BLaER1 treated with 17β-estradiol and CSF1 and Interleukin-3, amounts not matched to agents 10 nM and 100 nM (cell line): ENCODE measurements around the gene HIGD2A.

Experiments
- H3K27ac ChIP-seq, 11 experiments: shearing (Covaris generic); formaldehyde crosslinking; 2 replicates each; pipeline ENCODE4 v1.8.1; 2022
- H3K27me3 ChIP-seq, 11 experiments: shearing (Covaris generic); formaldehyde crosslinking; 2 replicates each; pipeline ENCODE4 v1.8.1; 2022
- H3K36me3 ChIP-seq, 11 experiments: shearing (Covaris generic); formaldehyde crosslinking; 2 replicates each; pipeline ENCODE4 v1.8.1; 2022
- H3K4me1 ChIP-seq, 10 experiments: shearing (Covaris generic); formaldehyde crosslinking; 2 replicates each; pipeline ENCODE4 v1.8.1; 2022
- H3K4me2 ChIP-seq, 11 experiments: shearing (Covaris generic); formaldehyde crosslinking; 2 replicates each; pipeline ENCODE4 v1.8.1; 2022
- H3K4me3 ChIP-seq, 10 experiments: shearing (Covaris generic); formaldehyde crosslinking; 2 replicates each; pipeline ENCODE4 v1.8.1; 2022
- H3K9ac ChIP-seq, 11 experiments: shearing (Covaris generic); formaldehyde crosslinking; 2 replicates each; pipeline ENCODE4 v1.8.1; 2022
- H3K9me3 ChIP-seq, 11 experiments: shearing (Covaris generic); formaldehyde crosslinking; replicated peaks in 1 of 11; 2 replicates each; pipeline ENCODE4 v1.8.1; 2022
- H4K20me1 ChIP-seq, 11 experiments: shearing (Covaris generic); formaldehyde crosslinking; 2 replicates each; pipeline ENCODE4 v1.8.1; 2022
- Cebpa-rat ChIP-seq, 11 experiments: shearing (Covaris generic); IDR thresholded peaks; 2 replicates each; pipeline ENCODE4 v1.8.1; 2022

Gene HIGD2A

DNA sequence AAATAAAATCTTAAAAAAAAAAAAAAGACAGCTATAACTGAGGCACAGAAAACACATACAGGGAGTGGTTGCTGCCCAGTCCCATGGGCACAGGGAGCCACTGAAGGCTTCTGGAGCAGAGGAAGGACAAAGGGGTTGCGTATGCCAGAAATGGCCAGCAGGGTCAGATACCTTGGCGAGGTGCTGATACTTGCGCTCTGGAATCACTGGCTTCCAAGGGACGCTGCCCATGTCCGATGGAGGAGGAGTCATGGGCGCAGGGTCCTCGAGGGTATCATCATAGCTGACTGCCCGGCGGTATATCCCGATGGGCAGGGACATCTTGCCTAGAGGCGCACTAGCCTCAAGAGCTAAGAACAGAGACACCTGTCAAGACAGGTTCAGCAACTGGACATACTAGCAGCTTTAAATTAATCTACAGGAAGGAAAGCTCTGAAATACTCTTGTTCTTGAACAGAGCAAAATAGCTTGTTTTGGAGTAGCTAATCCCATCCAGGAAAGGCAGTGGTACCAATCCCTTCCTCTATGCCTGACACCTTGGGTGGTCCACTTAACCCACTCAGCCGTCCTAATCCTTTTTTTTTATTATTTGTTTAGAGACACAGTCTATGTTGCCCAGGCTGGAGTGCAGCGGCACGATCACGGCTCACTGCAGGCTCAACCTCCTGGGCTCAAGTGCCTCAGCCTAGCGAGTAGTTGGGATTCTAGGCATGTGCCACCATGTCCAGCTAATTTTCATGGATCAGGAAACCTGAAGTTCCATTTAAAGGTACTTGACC is 33.0 kb upstream of the HIGD2A start:
- H4K20me1 ChIP-seq, result peaks cover 76 to 100% (median 93%) of the 10 kb centered on the region in 11 experiments; a peak in 21 of 22 replicates

DNA sequence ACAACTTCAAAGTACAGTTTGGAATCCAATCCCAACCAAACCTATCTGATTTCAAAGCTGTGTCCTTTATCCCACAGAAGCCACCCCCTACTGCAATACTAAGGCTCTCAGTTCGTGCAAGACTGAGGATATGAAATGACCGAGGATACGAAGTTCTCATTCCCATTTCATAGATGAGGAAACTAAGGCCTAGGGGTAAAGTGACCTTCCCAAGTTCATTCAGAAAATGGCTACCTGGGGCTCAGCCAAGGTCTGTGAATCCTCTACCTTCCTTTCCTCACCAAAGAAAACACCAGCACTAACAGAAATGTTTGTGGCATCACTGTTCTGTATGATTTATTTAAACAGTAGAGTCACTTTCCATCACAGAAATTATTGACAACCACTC is 32.4 kb upstream of the HIGD2A start:
- Histone ChIP-seq H3K4me3 (no peak overlapping the region), H3K4me2 (no peak overlapping the region), H3K9ac (no peak overlapping the region), H4K20me1 (peaks cover 70 to 100% (median 93%) of the 10 kb centered on the region in 11 experiments; a peak in 21 of 22 replicates), H3K27me3 (no peaks in the 10 kb centered on the region), H3K27ac (no peak overlapping the region), H3K36me3 (peaks cover 81 to 87% (median 83%) of the 10 kb centered on the region in 11 experiments), H3K9me3 (no peaks in the 10 kb centered on the region), H3K4me1 (peaks cover 14 to 20% (median 15%) of the 10 kb centered on the region in 10 experiments)
- no peak for TF ChIP-seq Cebpa-rat (IDR thresholded peaks at IDR 0.05)

More for the DNA sequence above, 33.0 kb upstream of the HIGD2A start:
- TF ChIP-seq Cebpa-rat (IDR thresholded peaks at IDR 0.05), result no peak
- H3K9ac ChIP-seq, result no peak overlapping the region
- peaks cover 87 to 93% (median 89%) of the 10 kb centered on the region in 11 experiments for H3K36me3 ChIP-seq
- no peak overlapping the region for H3K4me2 ChIP-seq
- H3K4me3 ChIP-seq, result no peak overlapping the region
- no peaks in the 10 kb centered on the region for H3K9me3 ChIP-seq
- H3K4me1 ChIP-seq, result peaks cover 13 to 19% (median 14%) of the 10 kb centered on the region in 10 experiments
- H3K27ac ChIP-seq, result no peak overlapping the region
- no peaks in the 10 kb centered on the region for H3K27me3 ChIP-seq

DNA sequence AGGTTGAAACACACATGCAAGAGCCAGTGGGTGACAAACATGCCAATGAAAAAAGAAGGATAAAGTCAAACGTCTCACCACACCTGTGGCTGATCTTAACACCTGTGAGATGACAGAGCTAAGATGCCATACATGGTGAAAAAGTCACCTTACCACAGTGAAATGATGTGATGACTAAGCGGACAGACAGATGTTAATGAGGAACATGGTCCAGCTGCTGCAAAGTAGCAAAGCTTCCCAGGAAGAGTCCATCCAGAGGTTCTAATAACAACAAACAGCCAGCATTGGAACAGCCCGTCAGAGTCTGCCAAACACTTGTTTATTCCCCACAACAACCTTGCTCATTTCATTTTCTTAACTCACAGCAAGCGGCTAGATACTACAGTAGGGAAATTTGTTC is 28.9 kb upstream of the HIGD2A start:
- Histone ChIP-seq H3K4me3 (peak overlapping the region in 3 of 10 experiments; percentile 5 to 99 (median 97); a peak in 4 of 20 replicates), H3K9ac (peak overlapping the region in 2 of 11 experiments; percentile 3 to 94; a peak in 3 of 22 replicates), H3K4me2 (peak overlapping the region; percentile 83 to 96 (median 86))

DNA sequence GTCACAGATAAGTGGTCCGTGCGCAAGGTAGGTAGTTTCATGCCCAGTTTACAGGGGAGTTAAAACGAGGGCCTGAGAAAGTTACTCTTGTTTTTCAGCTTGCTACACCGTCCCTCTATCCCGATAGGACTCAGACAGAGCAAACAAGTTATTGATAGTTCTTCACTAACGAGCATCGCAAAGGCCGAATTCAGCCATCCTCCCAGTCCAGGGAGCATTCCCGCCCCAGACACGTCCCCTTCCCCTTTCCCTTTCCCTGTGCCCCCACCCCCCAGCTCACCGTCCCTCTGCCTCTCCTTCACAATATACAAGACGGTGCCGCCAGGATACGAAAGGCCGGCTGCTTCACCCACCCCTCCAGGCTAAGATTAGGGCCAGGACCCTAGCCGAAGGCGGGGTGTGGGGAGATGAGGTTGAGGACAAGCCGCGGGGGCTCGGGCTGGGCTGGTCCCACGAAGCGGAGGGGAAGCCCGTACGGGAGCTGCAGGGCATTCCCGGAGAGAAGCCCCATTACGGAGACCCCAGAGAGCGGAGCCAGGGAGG is 27.6 kb upstream of the HIGD2A start:
- H3K9ac ChIP-seq, result peak overlapping the region; percentile 84 to 96 (median 92)
- H3K27me3 ChIP-seq, result peaks cover 7 to 21% (median 14%) of the 10 kb centered on the region in 11 experiments; a peak in 21 of 22 replicates
- H3K27ac ChIP-seq, result peak overlapping the region; percentile 75 to 88 (median 84)
- H3K36me3 ChIP-seq, result peaks cover 33 to 40% (median 35%) of the 10 kb centered on the region in 11 experiments
- H4K20me1 ChIP-seq, result peaks cover 26 to 54% (median 45%) of the 10 kb centered on the region in 11 experiments; a peak in 20 of 22 replicates
- H3K9me3 ChIP-seq, result no peaks in the 10 kb centered on the region
- H3K4me3 ChIP-seq, result peak overlapping the region; percentile 80 to 100 (median 92)
- peaks cover 34 to 55% (median 49%) of the 10 kb centered on the region in 10 experiments for H3K4me1 ChIP-seq
- no peak for TF ChIP-seq Cebpa-rat (IDR thresholded peaks at IDR 0.05)
- peak overlapping the region; percentile 83 to 96 (median 86) for H3K4me2 ChIP-seq

More for the DNA sequence above, 28.9 kb upstream of the HIGD2A start:
- no peak for TF ChIP-seq Cebpa-rat (IDR thresholded peaks at IDR 0.05)
- H3K4me1 ChIP-seq, result peaks cover 29 to 44% (median 39%) of the 10 kb centered on the region in 10 experiments
- H4K20me1 ChIP-seq, result peaks cover 39 to 68% (median 58%) of the 10 kb centered on the region in 11 experiments; a peak in 21 of 22 replicates
- H3K27ac ChIP-seq, result no peak overlapping the region
- peaks cover 46 to 53% (median 48%) of the 10 kb centered on the region in 11 experiments for H3K36me3 ChIP-seq
- peaks cover 0 to 8% (median 1%) of the 10 kb centered on the region in 11 experiments; a peak in 11 of 22 replicates for H3K27me3 ChIP-seq
- no peaks in the 10 kb centered on the region for H3K9me3 ChIP-seq

DNA sequence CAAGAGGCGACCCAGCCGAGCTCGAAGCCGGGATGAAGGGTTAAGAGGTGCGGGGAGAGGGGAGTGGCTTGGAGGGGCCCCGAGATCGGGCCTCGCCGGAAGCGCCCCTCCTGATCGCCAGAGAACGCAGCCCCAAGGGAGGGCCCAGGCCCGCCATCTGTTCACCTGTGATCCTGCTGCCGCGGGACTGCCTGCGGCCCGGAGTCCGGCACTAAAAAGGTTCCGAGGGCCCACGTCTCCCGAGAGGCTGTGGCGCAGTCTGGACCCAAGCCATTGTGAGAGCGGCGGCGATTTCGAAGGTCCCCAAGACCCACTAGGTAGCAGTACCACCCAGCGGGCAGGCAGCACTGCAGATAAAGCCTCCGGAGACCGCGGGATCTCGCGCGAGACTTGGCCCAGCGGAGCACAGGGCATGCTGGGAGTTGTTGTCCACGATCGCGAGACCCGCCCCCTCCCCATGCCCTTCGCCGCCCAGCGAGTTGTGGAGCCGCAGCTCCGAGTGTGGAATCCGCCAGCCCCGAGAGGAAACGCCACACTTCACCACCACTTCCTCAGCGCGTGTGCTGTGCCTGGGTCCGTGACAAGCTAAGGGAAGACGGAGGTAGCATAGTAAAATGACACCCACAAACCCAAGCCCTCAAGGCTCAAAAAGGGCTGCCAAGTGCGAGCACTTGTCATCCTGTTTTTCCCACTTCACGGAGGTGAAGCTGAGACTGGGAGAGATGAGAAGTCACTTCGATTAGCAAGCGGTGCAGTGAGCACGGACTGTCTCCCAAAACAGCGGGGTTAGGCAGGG is 26.9 kb upstream of the HIGD2A start, which contains the start of gene KIAA1191:
Gene KIAA1191, minus strand, starts transcription at position 328 of the 796 bp plus-strand sequence. CDS start 2,256 bp downstream, outside the sequence.
- H3K36me3 ChIP-seq, result peaks cover 26 to 33% (median 28%) of the 10 kb centered on the region in 11 experiments; a peak in 21 of 22 replicates
- peak within 1 kb of the TSS; percentile 75 to 88 (median 84) for H3K27ac ChIP-seq
- H4K20me1 ChIP-seq, result peaks cover 19 to 49% (median 39%) of the 10 kb centered on the region in 11 experiments; a peak in 20 of 22 replicates
- peak within 1 kb of the TSS; percentile 80 to 100 (median 92) for H3K4me3 ChIP-seq
- H3K9ac ChIP-seq, result peak within 1 kb of the TSS; percentile 84 to 96 (median 92)
- H3K27me3 ChIP-seq, result peaks cover 10 to 27% (median 21%) of the 10 kb centered on the region in 11 experiments; a peak in 21 of 22 replicates
- peaks cover 41 to 62% (median 56%) of the 10 kb centered on the region in 10 experiments for H3K4me1 ChIP-seq
- TF ChIP-seq Cebpa-rat (IDR thresholded peaks at IDR 0.05), result no peak
- peak within 1 kb of the TSS; percentile 83 to 97 (median 86) for H3K4me2 ChIP-seq
- H3K9me3 ChIP-seq, result no peaks in the 10 kb centered on the region

DNA sequence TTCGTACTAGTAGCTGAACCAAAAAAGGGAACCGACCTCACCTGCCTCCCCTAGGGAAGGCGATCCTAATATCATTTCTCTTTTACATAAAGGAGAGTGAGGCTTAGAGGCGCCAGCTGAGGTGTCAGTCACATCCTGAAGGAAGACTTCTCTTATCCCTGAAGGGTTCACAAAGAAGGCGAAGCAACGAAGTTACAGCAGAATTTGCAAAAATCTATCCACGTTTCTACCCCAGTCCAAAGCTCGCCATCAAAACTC is 26.4 kb upstream of the HIGD2A start:
- Histone ChIP-seq H4K20me1 (peaks cover 14 to 44% (median 33%) of the 10 kb centered on the region in 11 experiments; a peak in 20 of 22 replicates), H3K4me3 (peak overlapping the region; percentile 80 to 100 (median 92)), H3K27ac (peak overlapping the region; percentile 25 to 88 (median 79); a peak in 21 of 22 replicates), H3K4me1 (peaks cover 46 to 67% (median 61%) of the 10 kb centered on the region in 10 experiments), H3K36me3 (peaks cover 21 to 28% (median 23%) of the 10 kb centered on the region in 11 experiments; a peak in 21 of 22 replicates), H3K4me2 (peak overlapping the region; percentile 83 to 97 (median 86)), H3K9ac (peak overlapping the region; percentile 84 to 96 (median 92)), H3K9me3 (no peaks in the 10 kb centered on the region), H3K27me3 (peaks cover 10 to 33% (median 24%) of the 10 kb centered on the region in 11 experiments; a peak in 21 of 22 replicates)
- TF ChIP-seq Cebpa-rat (IDR thresholded peaks at IDR 0.05), result no peak

DNA sequence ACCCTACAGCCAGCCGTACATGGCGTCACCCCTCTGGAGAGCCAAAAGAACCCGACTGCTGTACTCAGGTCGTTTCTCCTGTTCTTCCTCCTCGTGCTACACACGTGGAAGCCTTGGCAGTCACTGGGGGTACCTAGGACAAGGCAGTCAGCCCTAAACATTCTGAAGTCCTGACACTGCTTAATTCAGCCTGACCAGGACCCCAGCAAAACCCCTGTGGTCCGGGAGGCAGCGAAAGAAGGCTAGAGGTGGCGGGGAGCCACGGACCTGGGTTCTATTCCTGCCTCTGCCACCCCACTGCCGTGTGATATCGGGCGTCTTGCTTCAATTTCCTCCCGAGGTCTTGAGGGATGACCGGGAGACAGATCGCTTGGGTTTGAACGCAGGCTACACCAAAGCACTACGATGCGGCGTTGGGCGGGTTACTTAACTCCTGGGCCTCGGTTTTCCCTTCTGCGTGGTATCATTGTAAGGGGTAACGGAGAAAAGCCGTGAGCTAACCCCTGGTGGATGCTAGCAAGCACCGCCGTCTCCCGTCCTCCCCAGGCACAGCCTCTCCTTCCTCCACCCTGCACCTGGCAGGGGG is 23.7 kb upstream of the HIGD2A start:
- peak overlapping the region; percentile 42 to 84 (median 76); a peak in 20 of 22 replicates for H3K27ac ChIP-seq
- peaks cover 10 to 37% (median 24%) of the 10 kb centered on the region in 11 experiments; a peak in 21 of 22 replicates for H3K27me3 ChIP-seq
- H3K9me3 ChIP-seq, result no peaks in the 10 kb centered on the region
- H3K4me3 ChIP-seq, result peak overlapping the region; percentile 70 to 86 (median 81)
- H3K36me3 ChIP-seq, result peaks cover 0 to 25% (median 19%) of the 10 kb centered on the region in 11 experiments; a peak in 14 of 22 replicates
- no peak for TF ChIP-seq Cebpa-rat (IDR thresholded peaks at IDR 0.05)
- H4K20me1 ChIP-seq, result peaks cover under 1 to 28% (median 11%) of the 10 kb centered on the region in 11 experiments; a peak in 19 of 22 replicates
- peaks cover 40 to 67% (median 57%) of the 10 kb centered on the region in 10 experiments for H3K4me1 ChIP-seq
- H3K4me2 ChIP-seq, result peak overlapping the region; percentile 89 to 100 (median 97)
- peak overlapping the region; percentile 72 to 88 (median 82) for H3K9ac ChIP-seq
